ENCODE data around the gene ELOVL2.

GRCh38 chr6:11036351-11036740 is 7.8 kb downstream of the ELOVL2 start:
- TF ChIP-seq, protein P1, sequence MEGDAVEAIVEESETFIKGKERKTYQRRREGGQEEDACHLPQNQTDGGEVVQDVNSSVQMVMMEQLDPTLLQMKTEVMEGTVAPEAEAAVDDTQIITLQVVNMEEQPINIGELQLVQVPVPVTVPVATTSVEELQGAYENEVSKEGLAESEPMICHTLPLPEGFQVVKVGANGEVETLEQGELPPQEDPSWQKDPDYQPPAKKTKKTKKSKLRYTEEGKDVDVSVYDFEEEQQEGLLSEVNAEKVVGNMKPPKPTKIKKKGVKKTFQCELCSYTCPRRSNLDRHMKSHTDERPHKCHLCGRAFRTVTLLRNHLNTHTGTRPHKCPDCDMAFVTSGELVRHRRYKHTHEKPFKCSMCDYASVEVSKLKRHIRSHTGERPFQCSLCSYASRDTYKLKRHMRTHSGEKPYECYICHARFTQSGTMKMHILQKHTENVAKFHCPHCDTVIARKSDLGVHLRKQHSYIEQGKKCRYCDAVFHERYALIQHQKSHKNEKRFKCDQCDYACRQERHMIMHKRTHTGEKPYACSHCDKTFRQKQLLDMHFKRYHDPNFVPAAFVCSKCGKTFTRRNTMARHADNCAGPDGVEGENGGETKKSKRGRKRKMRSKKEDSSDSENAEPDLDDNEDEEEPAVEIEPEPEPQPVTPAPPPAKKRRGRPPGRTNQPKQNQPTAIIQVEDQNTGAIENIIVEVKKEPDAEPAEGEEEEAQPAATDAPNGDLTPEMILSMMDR (IDR thresholded peaks at IDR 0.05), result no peak
- TF ChIP-seq POLR2A (IDR thresholded peaks at IDR 0.05), result no peak

Measured in vagina (tissue), 2 donors.